Measurements from ENCODE around the gene ADAMTS8.

DNA sequence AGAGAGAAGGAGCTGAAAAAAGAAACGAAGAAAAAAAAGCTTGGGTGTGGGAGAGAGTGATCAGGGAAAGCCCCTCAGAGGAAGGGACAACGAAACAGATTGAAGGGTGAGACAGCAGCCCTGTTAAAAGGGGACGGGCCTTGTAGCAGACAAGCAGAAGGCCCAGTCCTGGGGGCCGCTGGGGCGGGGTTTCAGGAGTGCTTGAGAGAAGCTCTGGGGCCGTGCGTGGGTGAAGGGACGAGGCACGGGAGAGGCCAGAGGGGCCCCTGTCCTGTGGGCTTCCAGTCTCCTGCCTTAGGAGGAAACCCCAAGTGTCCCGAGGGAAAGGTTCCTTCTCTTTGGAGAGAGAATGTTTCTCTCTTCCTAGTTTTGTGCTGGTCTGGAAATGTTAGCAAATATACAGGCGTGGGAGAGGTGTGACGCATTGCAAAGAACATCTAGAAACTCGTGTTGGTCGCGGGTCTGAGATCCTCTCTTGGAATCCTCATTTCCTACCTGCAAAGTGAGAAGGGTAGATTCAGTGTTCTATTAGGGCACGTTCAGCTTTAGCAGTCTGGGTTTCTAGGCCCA, 48.6 kb upstream of the ADAMTS8 start:
- TF ChIP-seq POLR2A (IDR thresholded peaks at IDR 0.05; ENCODE audit: low read length) (no peak), GATA1 (IDR thresholded peaks at IDR 0.05; ENCODE audit: low read depth, low read length) (no peak)
